ENCODE data around the gene INMT. TPM values are rescaled to one million over a fixed set of nuclear protein-coding genes. Genes with fewer than 3 reads are reported as not detected.

Gene INMT
- total RNA-seq, 3 donors from 2014 or later = 1.6 to 7.5 (median 7.2) TPM

GRCh38 chr7:30736291-30736690, 15.6 kb upstream of the INMT start:
- Histone ChIP-seq H3K4me3 (no peak overlapping the region), H3K9me3 (no peaks in the 10 kb centered on the region), H3K4me1 (ENCODE audit: low read depth) (no peaks in the 10 kb centered on the region), H3K36me3 (ENCODE audit: low read depth) (no peaks in the 10 kb centered on the region)
- intact Hi-C loops (cut with DNase I, micrococcal nuclease) = no loop called here
- no peak for ATAC-seq
- no peak for TF ChIP-seq CTCF (IDR thresholded peaks at IDR 0.05)
- no peak for DNase-seq

GRCh38 chr7:30738026-30738915, 13.7 kb upstream of the INMT start:
- intact Hi-C loops (cut with DNase I, micrococcal nuclease) = no loop called here
- DNase-seq = no peak
- Histone ChIP-seq H3K9me3 (no peaks in the 10 kb centered on the region), H3K4me3 (no peak overlapping the region), H3K36me3 (ENCODE audit: low read depth) (no peaks in the 10 kb centered on the region), H3K4me1 (ENCODE audit: low read depth) (no peaks in the 10 kb centered on the region)
- no peak for TF ChIP-seq CTCF (IDR thresholded peaks at IDR 0.05)
- ATAC-seq = no peak

GRCh38 chr7:30739691-30740090, 12.2 kb upstream of the INMT start:
- no peak for TF ChIP-seq CTCF (IDR thresholded peaks at IDR 0.05)
- intact Hi-C loops (cut with DNase I, micrococcal nuclease) = no loop called here
- no peak for ATAC-seq

GRCh38 chr7:30740417-30741181, 11.3 kb upstream of the INMT start:
- Histone ChIP-seq H3K36me3 (ENCODE audit: low read depth) (no peaks in the 10 kb centered on the region), H3K4me3 (no peak overlapping the region), H3K9me3 (no peaks in the 10 kb centered on the region), H3K4me1 (ENCODE audit: low read depth) (no peaks in the 10 kb centered on the region)
- intact Hi-C loops (cut with DNase I, micrococcal nuclease) = no loop called here
- TF ChIP-seq CTCF (IDR thresholded peaks at IDR 0.05) = peak; percentile 96
- peak; percentile 86 for ATAC-seq
- peak in 2 of 3 donors; percentile 85 for DNase-seq

More at GRCh38 chr7:30739691-30740090, 12.2 kb upstream of the INMT start:
- Histone ChIP-seq H3K36me3 (ENCODE audit: low read depth) (no peaks in the 10 kb centered on the region), H3K9me3 (no peaks in the 10 kb centered on the region), H3K4me3 (no peak overlapping the region), H3K4me1 (ENCODE audit: low read depth) (no peaks in the 10 kb centered on the region)
- DNase-seq = no peak

GRCh38 chr7:30741289-30741688, 10.6 kb upstream of the INMT start:
- Histone ChIP-seq H3K9me3 (no peaks in the 10 kb centered on the region), H3K4me1 (ENCODE audit: low read depth) (no peaks in the 10 kb centered on the region), H3K4me3 (no peak overlapping the region), H3K36me3 (ENCODE audit: low read depth) (no peaks in the 10 kb centered on the region)
- ATAC-seq = no peak
- intact Hi-C loops (cut with DNase I, micrococcal nuclease) = no loop called here
- TF ChIP-seq CTCF (IDR thresholded peaks at IDR 0.05) = no peak
- DNase-seq = no peak
